Peyer's patch (tissue), 4 donors: ENCODE data around the gene VPS8.

Experiments used
- POLR2A ChIP-seq, 2 donors: fragments of 450-650 bp; IDR thresholded peaks; one replicate each; pipeline ENCODE4 v1.5.1; 2017; ENCODE audit warnings: antibody characterized with exemption in 2 of 2, mild to moderate bottlenecking in 2 of 2, moderate library complexity in 2 of 2
- TF ChIP-seq, protein P1 (sequence below), 6 experiments: fragments of 450-650 bp in 4 of 6; fragments of 200-600 bp in 2 of 6; sonication (generic) in 1 of 6; IDR thresholded peaks; one replicate each; pipeline ENCODE4 v1.5.1; 2017 to 2019; ENCODE audit warnings: antibody characterized with exemption in 6 of 6, mild to moderate bottlenecking in 3 of 6, moderate library complexity in 1 of 6

- TF ChIP-seq, protein P1, sequence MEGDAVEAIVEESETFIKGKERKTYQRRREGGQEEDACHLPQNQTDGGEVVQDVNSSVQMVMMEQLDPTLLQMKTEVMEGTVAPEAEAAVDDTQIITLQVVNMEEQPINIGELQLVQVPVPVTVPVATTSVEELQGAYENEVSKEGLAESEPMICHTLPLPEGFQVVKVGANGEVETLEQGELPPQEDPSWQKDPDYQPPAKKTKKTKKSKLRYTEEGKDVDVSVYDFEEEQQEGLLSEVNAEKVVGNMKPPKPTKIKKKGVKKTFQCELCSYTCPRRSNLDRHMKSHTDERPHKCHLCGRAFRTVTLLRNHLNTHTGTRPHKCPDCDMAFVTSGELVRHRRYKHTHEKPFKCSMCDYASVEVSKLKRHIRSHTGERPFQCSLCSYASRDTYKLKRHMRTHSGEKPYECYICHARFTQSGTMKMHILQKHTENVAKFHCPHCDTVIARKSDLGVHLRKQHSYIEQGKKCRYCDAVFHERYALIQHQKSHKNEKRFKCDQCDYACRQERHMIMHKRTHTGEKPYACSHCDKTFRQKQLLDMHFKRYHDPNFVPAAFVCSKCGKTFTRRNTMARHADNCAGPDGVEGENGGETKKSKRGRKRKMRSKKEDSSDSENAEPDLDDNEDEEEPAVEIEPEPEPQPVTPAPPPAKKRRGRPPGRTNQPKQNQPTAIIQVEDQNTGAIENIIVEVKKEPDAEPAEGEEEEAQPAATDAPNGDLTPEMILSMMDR (IDR thresholded peaks at IDR 0.05) = no peak
- no peak for TF ChIP-seq POLR2A (IDR thresholded peaks at IDR 0.05)
Observed at GRCh38 chr3:184981071-184981470, 169.1 kb downstream of the VPS8 start.
